Measurements from ENCODE around the gene ASB2. TPM values are rescaled to one million over a fixed set of nuclear protein-coding genes. Genes with fewer than 3 reads are reported as not detected.

The ASB2 gene
- total RNA-seq, 1 donor from 2014 or later = 1.2 TPM

- no peaks in the 10 kb centered on the region for H3K4me1 Mint-ChIP-seq
- no peaks in the 10 kb centered on the region for H3K27me3 Mint-ChIP-seq (ENCODE audit: low read depth)
- DNase-seq (ENCODE audit: low spot score in 2 of 2, unreplicated experiment in 2 of 2) = no peak
- no peak overlapping the region for H3K27ac Mint-ChIP-seq
- TF ChIP-seq CTCF (IDR thresholded peaks at IDR 0.05; ENCODE audit: unreplicated experiment) = no peak
- no peaks in the 10 kb centered on the region for H3K36me3 Mint-ChIP-seq
- no peaks in the 10 kb centered on the region for H3K9me3 Mint-ChIP-seq
- H3K4me3 Mint-ChIP-seq = no peak overlapping the region
These were observed 29.1 kb downstream of the ASB2 start for GRCh38 chr14:93947282-93947681.

- no peaks in the 10 kb centered on the region for H3K9me3 Mint-ChIP-seq
- no peak for DNase-seq (ENCODE audit: low spot score in 2 of 2, unreplicated experiment in 2 of 2)
- no peaks in the 10 kb centered on the region for H3K27me3 Mint-ChIP-seq (ENCODE audit: low read depth)
- no peak overlapping the region for H3K4me3 Mint-ChIP-seq
- no peaks in the 10 kb centered on the region for H3K36me3 Mint-ChIP-seq
- H3K4me1 Mint-ChIP-seq = no peaks in the 10 kb centered on the region
- H3K27ac Mint-ChIP-seq = no peak overlapping the region
- no peak for TF ChIP-seq CTCF (IDR thresholded peaks at IDR 0.05; ENCODE audit: unreplicated experiment)
These were observed 29.8 kb downstream of the ASB2 start for GRCh38 chr14:93946541-93947090.

- TF ChIP-seq CTCF (IDR thresholded peaks at IDR 0.05; ENCODE audit: unreplicated experiment) = no peak
These were observed 30.3 kb downstream of the ASB2 start for GRCh38 chr14:93946104-93946503.

GRCh38 chr14:93945070-93945399 is 31.3 kb downstream of the ASB2 start:
- Mint-ChIP-seq H3K4me1 (no peaks in the 10 kb centered on the region), H3K4me3 (no peak overlapping the region), H3K27me3 (ENCODE audit: low read depth) (peaks cover 5% of the 10 kb centered on the region), H3K36me3 (no peaks in the 10 kb centered on the region), H3K27ac (no peak overlapping the region), H3K9me3 (no peaks in the 10 kb centered on the region)
- TF ChIP-seq CTCF (IDR thresholded peaks at IDR 0.05; ENCODE audit: unreplicated experiment) = no peak
- DNase-seq (ENCODE audit: low spot score in 2 of 2, unreplicated experiment in 2 of 2) = no peak

More at GRCh38 chr14:93946104-93946503, 30.3 kb downstream of the ASB2 start:
- H3K4me1 Mint-ChIP-seq = no peaks in the 10 kb centered on the region
- H3K27me3 Mint-ChIP-seq (ENCODE audit: low read depth) = no peaks in the 10 kb centered on the region
- H3K9me3 Mint-ChIP-seq = no peaks in the 10 kb centered on the region
- no peak overlapping the region for H3K4me3 Mint-ChIP-seq
- no peak for DNase-seq (ENCODE audit: low spot score in 2 of 2, unreplicated experiment in 2 of 2)
- H3K27ac Mint-ChIP-seq = no peak overlapping the region
- H3K36me3 Mint-ChIP-seq = no peaks in the 10 kb centered on the region

- no peak for TF ChIP-seq CTCF (IDR thresholded peaks at IDR 0.05; ENCODE audit: unreplicated experiment)
- Mint-ChIP-seq H3K36me3 (no peaks in the 10 kb centered on the region), H3K27me3 (ENCODE audit: low read depth) (peaks cover 9% of the 10 kb centered on the region), H3K9me3 (no peaks in the 10 kb centered on the region), H3K27ac (no peak overlapping the region), H3K4me3 (no peak overlapping the region), H3K4me1 (no peaks in the 10 kb centered on the region)
- DNase-seq (ENCODE audit: low spot score in 2 of 2, unreplicated experiment in 2 of 2) = no peak
These were observed 31.9 kb downstream of the ASB2 start for GRCh38 chr14:93944348-93945069.
